ENCODE data around the gene RCOR2. TPM values are rescaled to one million over a fixed set of nuclear protein-coding genes. Genes with fewer than 3 reads are reported as not detected.
"Not testable (repeated sequence)": the region's sequence is repeated elsewhere in the genome, so short reads cannot be mapped to it uniquely, and the experiment has no call there.

RCOR2 gene
- total RNA-seq, result 9.5 TPM

- DNase-seq, result peak; percentile 81
Measured at GRCh38 chr11:63916837-63917691, at the start of gene RCOR2. TSS of gene RCOR2 (minus strand) at chr11:63917164. CDS start at chr11:63916456, 708 bp downstream.

GRCh38 chr11:63966444-63966843 lies 49.5 kb upstream of the RCOR2 start:
- DNase-seq, result no peak

GRCh38 chr11:63963895-63964294 lies 46.9 kb upstream of the RCOR2 start:
- DNase-seq, result not testable (repeated sequence)

- no peak for DNase-seq
Measured at GRCh38 chr11:63961608-63962412, 44.8 kb upstream of the RCOR2 start.

GRCh38 chr11:63958008-63958407 lies 41.0 kb upstream of the RCOR2 start:
- no peak for DNase-seq

- DNase-seq, result no peak
Measured at GRCh38 chr11:63952570-63952969, 35.6 kb upstream of the RCOR2 start.

GRCh38 chr11:63951779-63952536 lies 35.0 kb upstream of the RCOR2 start:
- no peak for DNase-seq

- peak; percentile 53 for DNase-seq
Measured at GRCh38 chr11:63945477-63946163, 28.7 kb upstream of the RCOR2 start.

GRCh38 chr11:63944987-63945386 lies 28.0 kb upstream of the RCOR2 start:
- DNase-seq, result no peak

GRCh38 chr11:63942803-63943202 lies 25.8 kb upstream of the RCOR2 start:
- DNase-seq, result no peak

- DNase-seq, result no peak
Measured at GRCh38 chr11:63941901-63942300, 24.9 kb upstream of the RCOR2 start.

- DNase-seq, result no peak
Measured at GRCh38 chr11:63940786-63941185, 23.8 kb upstream of the RCOR2 start.

GRCh38 chr11:63939397-63939891 lies 22.5 kb upstream of the RCOR2 start:
- no peak for DNase-seq

- DNase-seq, result peak; percentile 84
Measured at GRCh38 chr11:63938479-63939396, 21.8 kb upstream of the RCOR2 start, which contains the start of gene NAA40. TSS of gene NAA40 (plus strand) at chr11:63939002. CDS start at chr11:63939097, 95 bp downstream.

- no peak for DNase-seq
Measured at GRCh38 chr11:63937713-63938478, 20.9 kb upstream of the RCOR2 start.

- DNase-seq, result no peak
Measured at GRCh38 chr11:63933459-63933858, 16.5 kb upstream of the RCOR2 start.

- DNase-seq, result peak; percentile 58
Measured at GRCh38 chr11:63931876-63932275, 14.9 kb upstream of the RCOR2 start.

GRCh38 chr11:63931045-63931444 lies 14.1 kb upstream of the RCOR2 start:
- no peak for DNase-seq

GRCh38 chr11:63929616-63930015 lies 12.7 kb upstream of the RCOR2 start:
- DNase-seq, result no peak

- no peak for DNase-seq
Measured at GRCh38 chr11:63923319-63923718, 6.4 kb upstream of the RCOR2 start.

Data from occipital lobe (tissue), 2 donors.